AG04450 (cell line): ENCODE data around the gene DGCR6L. TPM values are rescaled to one million over a fixed set of nuclear protein-coding genes. Genes with fewer than 3 reads are reported as not detected.
"Not testable (repeated sequence)": the region's sequence is repeated elsewhere in the genome, so short reads cannot be mapped to it uniquely, and the experiment has no call there.

Source experiments
- CTCF ChIA-PET: fragments of 300-600, 350-600 bp; formaldehyde crosslinking; extraction: SDS; loops from one replicate; lab custom pipeline; 2022; ENCODE audit warnings: antibody characterized with exemption, inconsistent platforms; lab: Charles Lee
- POLR2A ChIA-PET: fragments of 350-600 bp; formaldehyde crosslinking; extraction: SDS; loops from one replicate; lab custom pipeline; 2021; ENCODE audit warnings: antibody characterized with exemption, inconsistent platforms; lab: Yijun Ruan, JAX
- DNase-seq: peaks from one replicate; pipeline ENCODE4 v3.0.0-alpha.2; 2011; ENCODE audit warnings: low read depth, low spot score
- H3K27ac ChIP-seq: one replicate; pipeline ENCODE4 v1.5.1; 2012; ENCODE audit warnings: low read depth, low read length, control low read depth
- H3K27me3 ChIP-seq: one replicate; pipeline ENCODE4 v1.6.0; 2012; ENCODE audit warnings: low read length; ENCODE audit not compliant: control insufficient read depth, insufficient read depth
- H3K4me3 ChIP-seq: 2 replicates; pipeline ENCODE4 v1.5.1; 2011; ENCODE audit warnings: mild to moderate bottlenecking, low read depth, low read length, control low read depth
- H3K9me3 ChIP-seq: 2 replicates; pipeline ENCODE4 v1.5.1; 2012; ENCODE audit warnings: low read length; ENCODE audit not compliant: control insufficient read depth, insufficient read depth
- CTCF ChIP-seq: IDR thresholded peaks from 2 replicates; pipeline ENCODE4 v1.5.1; 2011; ENCODE audit warnings: low read depth, low read length, control low read depth, inconsistent platforms
- polyA plus RNA-seq: library from polyadenylated mRNA; depleted of rRNA; stranded (reverse); fragments of >200 nt; gene quantifications from 2 replicates; pipeline ENCODE4 v1.2.3, GENCODE V29; 2011

The DGCR6L gene
- polyA plus RNA-seq, 1 experiment: 45.4 TPM

GRCh38 chr22:20281891-20282290 lies 38.0 kb downstream of the DGCR6L start:
- ChIA-PET POLR2A (no interaction called here), CTCF (no interaction called here)
- no peak for DNase-seq
- Histone ChIP-seq H3K4me3 (no peak overlapping the region), H3K27ac (no peak overlapping the region), H3K9me3 (no peaks in the 10 kb centered on the region), H3K27me3 (no peaks in the 10 kb centered on the region)
- no peak for TF ChIP-seq CTCF

- H3K27me3 ChIP-seq, DNase-seq, CTCF ChIA-PET, H3K27ac ChIP-seq, H3K9me3 ChIP-seq, H3K4me3 ChIP-seq, POLR2A ChIA-PET: not testable (repeated sequence)
Measured at GRCh38 chr22:20281473-20281872, 38.4 kb downstream of the DGCR6L start.

- CTCF ChIA-PET: no interaction called here
- no peak for TF ChIP-seq CTCF
- POLR2A ChIA-PET: no interaction called here
Measured at GRCh38 chr22:20280866-20281265, 39.0 kb downstream of the DGCR6L start.

GRCh38 chr22:20280163-20280562 lies 39.7 kb downstream of the DGCR6L start:
- H3K9me3 ChIP-seq, H3K27ac ChIP-seq, H3K27me3 ChIP-seq, H3K4me3 ChIP-seq, CTCF ChIA-PET, DNase-seq: not testable (repeated sequence)
- POLR2A ChIA-PET: interaction anchor here (0.6 kb wide), 1 partner anchor 138 kb away, joined by 3 read pairs; no protein-coding TSS in a partner anchor

More at GRCh38 chr22:20280866-20281265, 39.0 kb downstream of the DGCR6L start:
- no peak for DNase-seq
- Histone ChIP-seq H3K27me3 (no peaks in the 10 kb centered on the region), H3K4me3 (no peak overlapping the region), H3K27ac (no peak overlapping the region), H3K9me3 (no peaks in the 10 kb centered on the region)

GRCh38 chr22:20279662-20280134 lies 40.2 kb downstream of the DGCR6L start:
- ChIA-PET POLR2A (interaction anchor here (0.6 kb wide), 1 partner anchor 139 kb away, joined by 3 read pairs; no protein-coding TSS in a partner anchor), CTCF (no interaction called here)
- H3K27me3 ChIP-seq: peaks cover under 1% of the 10 kb centered on the region
- H3K9me3 ChIP-seq: no peaks in the 10 kb centered on the region
- H3K4me3 ChIP-seq: no peak overlapping the region
- DNase-seq: no peak
- TF ChIP-seq CTCF: no peak
- no peak overlapping the region for H3K27ac ChIP-seq

GRCh38 chr22:20278726-20279490 lies 41.0 kb downstream of the DGCR6L start:
- DNase-seq, H3K4me3 ChIP-seq, H3K27ac ChIP-seq, POLR2A ChIA-PET, H3K9me3 ChIP-seq, CTCF ChIA-PET, H3K27me3 ChIP-seq: not testable (repeated sequence)

- H3K9me3 ChIP-seq, POLR2A ChIA-PET, H3K4me3 ChIP-seq, H3K27me3 ChIP-seq, DNase-seq, CTCF ChIA-PET, H3K27ac ChIP-seq: not testable (repeated sequence)
Measured at GRCh38 chr22:20277936-20278635, 41.8 kb downstream of the DGCR6L start.
